K562 (cell line): ENCODE results near the gene DSP.

Experiments
- CBX5 ChIP-seq: IDR thresholded peaks from 2 replicates; pipeline ENCODE4 v1.6.1; 2014; ENCODE audit warnings: low read depth, borderline replicate concordance
- JUNB ChIP-seq: fragments of 450-650 bp; formaldehyde crosslinking; conservative IDR thresholded peaks from 2 replicates; pipeline ENCODE4 v1.4.0; 2020; ENCODE audit warnings: mild to moderate bottlenecking
- MEF2A ChIP-seq: IDR thresholded peaks from 2 replicates; pipeline ENCODE4 v1.6.1; 2011; ENCODE audit warnings: low read depth, mild to moderate bottlenecking, low read length, moderate library complexity; ENCODE audit not compliant: control insufficient read depth
- POLR2A ChIP-seq: fragments of 450-650 bp; conservative IDR thresholded peaks from 2 replicates; pipeline ENCODE4 v1.6.1; 2016
- RAD21 ChIP-seq, 2 experiments: fragments of 250-450 bp in 1 of 2; fragments of 450-650 bp in 1 of 2; sonication (Bioruptor Pico) in 1 of 2; formaldehyde crosslinking in 1 of 2; IDR thresholded peaks in 1 of 2; conservative IDR thresholded peaks in 1 of 2; 2 replicates each; pipeline versions ENCODE4 v1.4.0 to v1.8.0; 2020 to 2022; ENCODE audit warnings: mild to moderate bottlenecking in 2 of 2, moderate library complexity in 1 of 2
- TEAD4 ChIP-seq, 2 experiments: sonication (generic) in 1 of 2; formaldehyde crosslinking in 1 of 2; IDR thresholded peaks; 2 replicates each; pipeline versions ENCODE4 v1.6.1 to v1.8.0; 2012 to 2022; ENCODE audit warnings: borderline replicate concordance in 1 of 2, inconsistent platforms in 1 of 2, low read length in 1 of 2, mild to moderate bottlenecking in 1 of 2, missing genetic modification reagents in 1 of 2
- ZNF121 ChIP-seq: sonication (generic); formaldehyde crosslinking; conservative IDR thresholded peaks from 2 replicates; pipeline ENCODE4 v1.8.0; 2022; ENCODE audit warnings: missing genetic modification reagents
- ZNF780A ChIP-seq: fragments of 250-450 bp; sonication (Bioruptor Pico); IDR thresholded peaks from 2 replicates; pipeline ENCODE4 v1.5.0; 2021; ENCODE audit warnings: mild to moderate bottlenecking
- TF ChIP-seq, protein P1 (sequence below): fragments of 250-450 bp; sonication (Bioruptor Pico); IDR thresholded peaks from 2 replicates; pipeline ENCODE4 v1.8.0; 2021; ENCODE audit warnings: mild to moderate bottlenecking, moderate library complexity
- TF ChIP-seq, protein P2 (sequence below), 3 experiments: IDR thresholded peaks in 2 of 3; conservative IDR thresholded peaks in 1 of 3; 2 replicates each; pipeline ENCODE4 v1.5.1; 2011 to 2012; ENCODE audit warnings: low read length in 3 of 3, mild to moderate bottlenecking in 3 of 3, control low read depth in 2 of 3, improper control_type of control experiment in 1 of 3, inconsistent platforms in 1 of 3, low read depth in 1 of 3, mixed read lengths in 1 of 3, moderate library complexity in 1 of 3; ENCODE audit not compliant: insufficient read depth in 2 of 3
- TF ChIP-seq, protein P3 (sequence below), 2 experiments: IDR thresholded peaks; 2 replicates each; pipeline ENCODE4 v1.6.1; 2011; ENCODE audit warnings: borderline replicate concordance in 1 of 2, control low read depth in 1 of 2, low read depth in 1 of 2, low read length in 1 of 2, mild to moderate bottlenecking in 1 of 2, mixed read lengths in 1 of 2, moderate library complexity in 1 of 2; ENCODE audit not compliant: insufficient read depth in 1 of 2, insufficient read length in 1 of 2, poor library complexity in 1 of 2, severe bottlenecking in 1 of 2; ENCODE audit errors: extremely low read depth in 1 of 2

DNA sequence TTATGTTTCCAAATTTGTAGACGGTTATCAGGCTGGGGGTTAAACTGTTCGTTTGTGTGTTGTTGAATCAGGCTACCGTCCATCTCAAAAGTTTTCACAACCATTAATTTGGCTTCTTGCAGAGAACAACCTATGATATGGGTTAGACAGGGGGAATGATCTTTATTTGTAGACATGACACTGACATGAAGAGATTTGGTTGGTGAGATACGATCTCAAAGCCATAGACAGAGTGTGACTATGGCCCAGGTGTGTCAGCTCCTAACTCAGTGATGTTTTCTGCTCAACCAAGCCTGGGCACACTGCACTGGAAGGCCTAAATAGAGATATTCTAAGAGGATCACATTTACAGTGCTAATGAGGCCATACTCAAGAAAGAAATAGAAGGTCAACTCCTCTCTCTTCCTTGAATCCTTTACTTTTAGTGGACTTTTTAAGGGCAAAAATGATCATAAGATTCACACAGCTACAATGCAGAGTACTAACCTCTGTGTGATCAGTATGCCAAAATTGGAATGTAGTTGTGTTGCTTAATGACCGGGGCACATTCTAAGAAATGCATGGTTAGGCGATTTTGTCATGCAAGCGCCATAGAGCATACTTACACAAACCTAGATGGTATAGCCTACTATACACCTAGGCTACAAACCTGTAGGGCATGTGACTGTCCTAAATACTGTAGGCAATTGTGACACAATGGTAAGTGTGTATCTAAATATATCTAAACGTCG lies 30.9 kb downstream of the DSP start:
- no peak for TF ChIP-seq RAD21 (CRISPR knock-in tag; conservative IDR thresholded peaks at IDR 0.05 in 1 of 2, IDR thresholded peaks at IDR 0.05 in 1 of 2)
- TF ChIP-seq, protein P1, sequence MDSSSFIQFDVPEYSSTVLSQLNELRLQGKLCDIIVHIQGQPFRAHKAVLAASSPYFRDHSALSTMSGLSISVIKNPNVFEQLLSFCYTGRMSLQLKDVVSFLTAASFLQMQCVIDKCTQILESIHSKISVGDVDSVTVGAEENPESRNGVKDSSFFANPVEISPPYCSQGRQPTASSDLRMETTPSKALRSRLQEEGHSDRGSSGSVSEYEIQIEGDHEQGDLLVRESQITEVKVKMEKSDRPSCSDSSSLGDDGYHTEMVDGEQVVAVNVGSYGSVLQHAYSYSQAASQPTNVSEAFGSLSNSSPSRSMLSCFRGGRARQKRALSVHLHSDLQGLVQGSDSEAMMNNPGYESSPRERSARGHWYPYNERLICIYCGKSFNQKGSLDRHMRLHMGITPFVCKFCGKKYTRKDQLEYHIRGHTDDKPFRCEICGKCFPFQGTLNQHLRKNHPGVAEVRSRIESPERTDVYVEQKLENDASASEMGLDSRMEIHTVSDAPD (CRISPR knock-in tag) = no peak
- no peak for TF ChIP-seq POLR2A
- no peak for TF ChIP-seq ZNF121 (CRISPR knock-in tag)
- no peak for TF ChIP-seq ZNF780A (CRISPR knock-in tag)
- no peak for TF ChIP-seq CBX5
- TF ChIP-seq, protein P2, sequence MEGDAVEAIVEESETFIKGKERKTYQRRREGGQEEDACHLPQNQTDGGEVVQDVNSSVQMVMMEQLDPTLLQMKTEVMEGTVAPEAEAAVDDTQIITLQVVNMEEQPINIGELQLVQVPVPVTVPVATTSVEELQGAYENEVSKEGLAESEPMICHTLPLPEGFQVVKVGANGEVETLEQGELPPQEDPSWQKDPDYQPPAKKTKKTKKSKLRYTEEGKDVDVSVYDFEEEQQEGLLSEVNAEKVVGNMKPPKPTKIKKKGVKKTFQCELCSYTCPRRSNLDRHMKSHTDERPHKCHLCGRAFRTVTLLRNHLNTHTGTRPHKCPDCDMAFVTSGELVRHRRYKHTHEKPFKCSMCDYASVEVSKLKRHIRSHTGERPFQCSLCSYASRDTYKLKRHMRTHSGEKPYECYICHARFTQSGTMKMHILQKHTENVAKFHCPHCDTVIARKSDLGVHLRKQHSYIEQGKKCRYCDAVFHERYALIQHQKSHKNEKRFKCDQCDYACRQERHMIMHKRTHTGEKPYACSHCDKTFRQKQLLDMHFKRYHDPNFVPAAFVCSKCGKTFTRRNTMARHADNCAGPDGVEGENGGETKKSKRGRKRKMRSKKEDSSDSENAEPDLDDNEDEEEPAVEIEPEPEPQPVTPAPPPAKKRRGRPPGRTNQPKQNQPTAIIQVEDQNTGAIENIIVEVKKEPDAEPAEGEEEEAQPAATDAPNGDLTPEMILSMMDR (IDR thresholded peaks at IDR 0.05 in 2 of 3, conservative IDR thresholded peaks at IDR 0.05 in 1 of 3; ENCODE audit: insufficient read depth in 2 of 3, low read depth in 1 of 3, low read length in 3 of 3) = no peak
- TF ChIP-seq MEF2A = no peak
- no peak for TF ChIP-seq JUNB
- TF ChIP-seq TEAD4 (IDR thresholded peaks at IDR 0.05; ENCODE audit: low read length) = no peak
- no peak for TF ChIP-seq TEAD4 (CRISPR knock-in tag; IDR thresholded peaks at IDR 0.05; ENCODE audit: borderline replicate concordance)
- TF ChIP-seq, protein P3, sequence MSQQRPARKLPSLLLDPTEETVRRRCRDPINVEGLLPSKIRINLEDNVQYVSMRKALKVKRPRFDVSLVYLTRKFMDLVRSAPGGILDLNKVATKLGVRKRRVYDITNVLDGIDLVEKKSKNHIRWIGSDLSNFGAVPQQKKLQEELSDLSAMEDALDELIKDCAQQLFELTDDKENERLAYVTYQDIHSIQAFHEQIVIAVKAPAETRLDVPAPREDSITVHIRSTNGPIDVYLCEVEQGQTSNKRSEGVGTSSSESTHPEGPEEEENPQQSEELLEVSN (IDR thresholded peaks at IDR 0.05; ENCODE audit: borderline replicate concordance in 1 of 2, extremely low read depth in 1 of 2, insufficient read depth in 1 of 2, insufficient read length in 1 of 2, low read depth in 1 of 2, low read length in 1 of 2, poor library complexity in 1 of 2, severe bottlenecking in 1 of 2) = no peak
